Prostate gland (tissue), 2 donors: ENCODE results near the gene KLF9.

ENCODE experiments used
- POLR2A ChIP-seq: fragments of 450-650 bp; IDR thresholded peaks from one replicate; pipeline ENCODE4 v1.6.1; 2016; ENCODE audit warnings: antibody characterized with exemption, mild to moderate bottlenecking
- POLR2AphosphoS5 ChIP-seq: sonication (generic); formaldehyde crosslinking; IDR thresholded peaks from one replicate; pipeline ENCODE4 v1.6.1; 2017; ENCODE audit warnings: antibody characterized with exemption
- TF ChIP-seq, protein P1 (sequence below), 4 experiments: fragments of 200-600 bp in 2 of 4; fragments of 450-650 bp in 2 of 4; sonication (generic) in 2 of 4; IDR thresholded peaks; 1 replicate in 3 of 4; 2 replicates in 1 of 4; pipeline ENCODE4 v1.5.1; 2016 to 2019; ENCODE audit warnings: antibody characterized with exemption in 4 of 4, mild to moderate bottlenecking in 2 of 4, moderate library complexity in 2 of 4

DNA sequence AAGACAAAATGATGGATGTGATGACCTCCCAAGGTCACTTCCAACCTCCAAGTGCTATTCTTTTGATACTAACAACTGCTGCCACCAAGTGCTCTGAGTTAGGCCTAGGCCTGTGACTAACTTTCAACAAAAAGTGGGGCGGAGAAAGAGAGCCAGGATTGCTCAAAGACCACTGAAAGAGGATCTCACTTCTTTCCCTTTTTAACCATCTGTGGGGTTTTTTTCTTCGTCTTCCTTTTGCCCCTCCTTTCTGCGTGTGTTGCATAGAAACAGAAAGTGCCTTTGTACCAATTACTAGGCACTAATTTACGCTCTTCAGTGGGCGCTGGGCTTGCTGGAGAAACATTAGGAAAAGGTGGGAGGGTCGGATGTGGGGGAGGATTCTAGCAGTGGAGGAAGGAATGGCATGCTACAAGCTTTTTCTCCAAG, 8.0 kb downstream of the KLF9 start:
- TF ChIP-seq POLR2A: no peak
- TF ChIP-seq POLR2AphosphoS5: no peak
- TF ChIP-seq, protein P1, sequence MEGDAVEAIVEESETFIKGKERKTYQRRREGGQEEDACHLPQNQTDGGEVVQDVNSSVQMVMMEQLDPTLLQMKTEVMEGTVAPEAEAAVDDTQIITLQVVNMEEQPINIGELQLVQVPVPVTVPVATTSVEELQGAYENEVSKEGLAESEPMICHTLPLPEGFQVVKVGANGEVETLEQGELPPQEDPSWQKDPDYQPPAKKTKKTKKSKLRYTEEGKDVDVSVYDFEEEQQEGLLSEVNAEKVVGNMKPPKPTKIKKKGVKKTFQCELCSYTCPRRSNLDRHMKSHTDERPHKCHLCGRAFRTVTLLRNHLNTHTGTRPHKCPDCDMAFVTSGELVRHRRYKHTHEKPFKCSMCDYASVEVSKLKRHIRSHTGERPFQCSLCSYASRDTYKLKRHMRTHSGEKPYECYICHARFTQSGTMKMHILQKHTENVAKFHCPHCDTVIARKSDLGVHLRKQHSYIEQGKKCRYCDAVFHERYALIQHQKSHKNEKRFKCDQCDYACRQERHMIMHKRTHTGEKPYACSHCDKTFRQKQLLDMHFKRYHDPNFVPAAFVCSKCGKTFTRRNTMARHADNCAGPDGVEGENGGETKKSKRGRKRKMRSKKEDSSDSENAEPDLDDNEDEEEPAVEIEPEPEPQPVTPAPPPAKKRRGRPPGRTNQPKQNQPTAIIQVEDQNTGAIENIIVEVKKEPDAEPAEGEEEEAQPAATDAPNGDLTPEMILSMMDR (IDR thresholded peaks at IDR 0.05): no peak
